Measurements from ENCODE around the gene VPS52.

VPS52 gene

GRCh38 chr6:33279257-33279695, 7.6 kb upstream of the VPS52 start:
- no peak for DNase-seq
- no peak overlapping the region for H2AK5ac ChIP-seq (ENCODE audit: low read length, severe bottlenecking)
- no peak overlapping the region for H2BK15ac ChIP-seq (ENCODE audit: low read depth, poor library complexity, severe bottlenecking)
- H3K23ac ChIP-seq (ENCODE audit: low read length in 2 of 2) = no peak overlapping the region
- no peak overlapping the region for H3K27ac ChIP-seq (ENCODE audit: low read length, poor library complexity, severe bottlenecking)
- no peak overlapping the region for H2BK12ac ChIP-seq (ENCODE audit: low read length in 2 of 2)
- no peak overlapping the region for H3K14ac ChIP-seq (ENCODE audit: low read length in 2 of 2)
- peaks cover 37% of the 10 kb centered on the region for H3K4me1 ChIP-seq (ENCODE audit: control insufficient read depth, insufficient read depth, low read depth, low read length)
- H3K9ac ChIP-seq (ENCODE audit: low read length) = no peak overlapping the region
- H3K27me3 ChIP-seq (ENCODE audit: control insufficient read depth in 1 of 2, insufficient read depth in 1 of 2, low read length in 2 of 2) = no peaks in the 10 kb centered on the region
- no peak overlapping the region for H3K4ac ChIP-seq (ENCODE audit: low read depth in 1 of 2, low read length in 2 of 2)
- peaks cover 19% of the 10 kb centered on the region for H3K79me1 ChIP-seq (replicated peaks; ENCODE audit: low read length, poor library complexity, severe bottlenecking)
- H3K18ac ChIP-seq (ENCODE audit: low read depth in 1 of 2, low read length in 2 of 2) = no peak overlapping the region
- peaks cover 80 to 87% of the 10 kb centered on the region in 2 experiments for H3K36me3 ChIP-seq (ENCODE audit: control insufficient read depth in 1 of 2, insufficient read depth in 2 of 2, low read depth in 1 of 2, low read length in 2 of 2)
- no peak overlapping the region for H4K8ac ChIP-seq (ENCODE audit: low read length)
- no peak overlapping the region for H3K4me2 ChIP-seq (ENCODE audit: low read length, poor library complexity, severe bottlenecking)
- no peak overlapping the region for H2AFZ ChIP-seq (ENCODE audit: low read depth, low read length)
- WGBS = 96% methylated on average over 11 of the region's 13 CpGs
- H2BK5ac ChIP-seq (ENCODE audit: low read depth, low read length, poor library complexity, severe bottlenecking) = no peak overlapping the region
- no peaks in the 10 kb centered on the region for H3K9me3 ChIP-seq (ENCODE audit: control insufficient read depth, low read length)
- H4K91ac ChIP-seq (ENCODE audit: low read length) = no peak overlapping the region
- H2BK120ac ChIP-seq (ENCODE audit: low read depth, low read length) = no peak overlapping the region
- H3K4me3 ChIP-seq (ENCODE audit: insufficient read depth in 1 of 2, low read depth in 1 of 2, low read length in 2 of 2) = no peak overlapping the region

- H3K18ac ChIP-seq (ENCODE audit: low read depth in 1 of 2, low read length in 2 of 2) = no peak overlapping the region
- no peak overlapping the region for H3K23ac ChIP-seq (ENCODE audit: low read length in 2 of 2)
- H2BK15ac ChIP-seq (ENCODE audit: low read depth, poor library complexity, severe bottlenecking) = no peak overlapping the region
- H3K4me3 ChIP-seq (ENCODE audit: insufficient read depth in 1 of 2, low read depth in 1 of 2, low read length in 2 of 2) = no peak overlapping the region
- peaks cover 17% of the 10 kb centered on the region for H3K79me1 ChIP-seq (replicated peaks; ENCODE audit: low read length, poor library complexity, severe bottlenecking)
- H3K27me3 ChIP-seq (ENCODE audit: control insufficient read depth in 1 of 2, insufficient read depth in 1 of 2, low read length in 2 of 2) = no peaks in the 10 kb centered on the region
- no peak overlapping the region for H2BK120ac ChIP-seq (ENCODE audit: low read depth, low read length)
- no peak overlapping the region for H3K14ac ChIP-seq (ENCODE audit: low read length in 2 of 2)
- no peak overlapping the region for H2AFZ ChIP-seq (ENCODE audit: low read depth, low read length)
- no peak overlapping the region for H3K9ac ChIP-seq (ENCODE audit: low read length)
- no peak overlapping the region for H2BK12ac ChIP-seq (ENCODE audit: low read length in 2 of 2)
- no peak overlapping the region for H3K27ac ChIP-seq (ENCODE audit: low read length, poor library complexity, severe bottlenecking)
- no peak for DNase-seq
- H3K9me3 ChIP-seq (ENCODE audit: control insufficient read depth, low read length) = no peaks in the 10 kb centered on the region
- no peak overlapping the region for H3K4ac ChIP-seq (ENCODE audit: low read depth in 1 of 2, low read length in 2 of 2)
- H3K36me3 ChIP-seq (ENCODE audit: control insufficient read depth in 1 of 2, insufficient read depth in 2 of 2, low read depth in 1 of 2, low read length in 2 of 2) = peaks cover 80 to 87% of the 10 kb centered on the region in 2 experiments
- H2AK5ac ChIP-seq (ENCODE audit: low read length, severe bottlenecking) = no peak overlapping the region
- H4K8ac ChIP-seq (ENCODE audit: low read length) = no peak overlapping the region
- no peak overlapping the region for H4K91ac ChIP-seq (ENCODE audit: low read length)
- 98% methylated on average over 2 of the region's 3 CpGs for whole genome bisulfite sequencing
- H3K4me2 ChIP-seq (ENCODE audit: low read length, poor library complexity, severe bottlenecking) = no peak overlapping the region
- peaks cover 40% of the 10 kb centered on the region for H3K4me1 ChIP-seq (ENCODE audit: control insufficient read depth, insufficient read depth, low read depth, low read length)
- H2BK5ac ChIP-seq (ENCODE audit: low read depth, low read length, poor library complexity, severe bottlenecking) = no peak overlapping the region
Measured at GRCh38 chr6:33278810-33279209, 7.1 kb upstream of the VPS52 start.

- H3K14ac ChIP-seq (ENCODE audit: low read length in 2 of 2) = no peak overlapping the region
- H3K4me1 ChIP-seq (ENCODE audit: control insufficient read depth, insufficient read depth, low read depth, low read length) = peaks cover 40% of the 10 kb centered on the region
- no peak overlapping the region for H3K4ac ChIP-seq (ENCODE audit: low read depth in 1 of 2, low read length in 2 of 2)
- H2BK15ac ChIP-seq (ENCODE audit: low read depth, poor library complexity, severe bottlenecking) = no peak overlapping the region
- no peak overlapping the region for H3K18ac ChIP-seq (ENCODE audit: low read depth in 1 of 2, low read length in 2 of 2)
- no peak for DNase-seq
- no peaks in the 10 kb centered on the region for H3K9me3 ChIP-seq (ENCODE audit: control insufficient read depth, low read length)
- H2BK5ac ChIP-seq (ENCODE audit: low read depth, low read length, poor library complexity, severe bottlenecking) = no peak overlapping the region
- H3K27me3 ChIP-seq (ENCODE audit: control insufficient read depth in 1 of 2, insufficient read depth in 1 of 2, low read length in 2 of 2) = no peaks in the 10 kb centered on the region
- WGBS = 90% methylated on average over 6 of the region's 9 CpGs
- H2BK12ac ChIP-seq (ENCODE audit: low read length in 2 of 2) = peak overlapping the region in 1 of 2 experiments; percentile 5
- H3K23ac ChIP-seq (ENCODE audit: low read length in 2 of 2) = no peak overlapping the region
- no peak overlapping the region for H4K8ac ChIP-seq (ENCODE audit: low read length)
- peaks cover 17% of the 10 kb centered on the region for H3K79me1 ChIP-seq (replicated peaks; ENCODE audit: low read length, poor library complexity, severe bottlenecking)
- H3K36me3 ChIP-seq (ENCODE audit: control insufficient read depth in 1 of 2, insufficient read depth in 2 of 2, low read depth in 1 of 2, low read length in 2 of 2) = peaks cover 77 to 87% of the 10 kb centered on the region in 2 experiments
- no peak overlapping the region for H3K27ac ChIP-seq (ENCODE audit: low read length, poor library complexity, severe bottlenecking)
- H3K4me3 ChIP-seq (ENCODE audit: insufficient read depth in 1 of 2, low read depth in 1 of 2, low read length in 2 of 2) = peak overlapping the region in 1 of 2 experiments; percentile 79
- H3K9ac ChIP-seq (ENCODE audit: low read length) = peak overlapping the region; percentile 99
- H2BK120ac ChIP-seq (ENCODE audit: low read depth, low read length) = no peak overlapping the region
- H2AK5ac ChIP-seq (ENCODE audit: low read length, severe bottlenecking) = peak overlapping the region; percentile 11
- H4K91ac ChIP-seq (ENCODE audit: low read length) = peak overlapping the region; percentile 95
- H2AFZ ChIP-seq (ENCODE audit: low read depth, low read length) = no peak overlapping the region
- H3K4me2 ChIP-seq (ENCODE audit: low read length, poor library complexity, severe bottlenecking) = no peak overlapping the region
Measured at GRCh38 chr6:33278392-33278741, 6.7 kb upstream of the VPS52 start.

- Histone ChIP-seq H2AK5ac (ENCODE audit: low read length, severe bottlenecking) (no peak overlapping the region), H2BK15ac (ENCODE audit: low read depth, poor library complexity, severe bottlenecking) (peak overlapping the region; percentile 71), H4K8ac (ENCODE audit: low read length) (peak overlapping the region; percentile 71), H2AFZ (ENCODE audit: low read depth, low read length) (no peak overlapping the region), H3K4me1 (ENCODE audit: control insufficient read depth, insufficient read depth, low read depth, low read length) (peaks cover 40% of the 10 kb centered on the region), H3K79me1 (replicated peaks; ENCODE audit: low read length, poor library complexity, severe bottlenecking) (peaks cover 14% of the 10 kb centered on the region), H3K9me3 (ENCODE audit: control insufficient read depth, low read length) (no peaks in the 10 kb centered on the region), H3K14ac (ENCODE audit: low read length in 2 of 2) (no peak overlapping the region), H2BK5ac (ENCODE audit: low read depth, low read length, poor library complexity, severe bottlenecking) (no peak overlapping the region), H3K23ac (ENCODE audit: low read length in 2 of 2) (peak overlapping the region in 1 of 2 experiments; percentile 1), H3K18ac (ENCODE audit: low read depth in 1 of 2, low read length in 2 of 2) (peak overlapping the region; percentile 80 to 94), H3K4me2 (ENCODE audit: low read length, poor library complexity, severe bottlenecking) (peak overlapping the region; percentile 62), H4K91ac (ENCODE audit: low read length) (peak overlapping the region; percentile 95), H2BK12ac (ENCODE audit: low read length in 2 of 2) (peak overlapping the region in 1 of 2 experiments; percentile 5), H3K4me3 (ENCODE audit: insufficient read depth in 1 of 2, low read depth in 1 of 2, low read length in 2 of 2) (peak overlapping the region; percentile 64 to 79), H2BK120ac (ENCODE audit: low read depth, low read length) (no peak overlapping the region), H3K4ac (ENCODE audit: low read depth in 1 of 2, low read length in 2 of 2) (peak overlapping the region; percentile 29 to 49), H3K36me3 (ENCODE audit: control insufficient read depth in 1 of 2, insufficient read depth in 2 of 2, low read depth in 1 of 2, low read length in 2 of 2) (peaks cover 73 to 89% of the 10 kb centered on the region in 2 experiments), H3K9ac (ENCODE audit: low read length) (peak overlapping the region; percentile 99), H3K27me3 (ENCODE audit: control insufficient read depth in 1 of 2, insufficient read depth in 1 of 2, low read length in 2 of 2) (no peaks in the 10 kb centered on the region), H3K27ac (ENCODE audit: low read length, poor library complexity, severe bottlenecking) (peak overlapping the region; percentile 55)
- DNase-seq = no peak
- WGBS = 56% methylated on average over 39 of the region's 39 CpGs
Measured at GRCh38 chr6:33277663-33278391, 6.2 kb upstream of the VPS52 start.
